GM19463 (cell line): ENCODE measurements around the gene RPL19.
"Not testable (repeated sequence)": the region's sequence is repeated elsewhere in the genome, so short reads cannot be mapped to it uniquely, and the experiment has no call there.

Experiments
- ATAC-seq: cut with Tn5 transposase; IDR thresholded peaks from one replicate; pipeline ENCODE4 v1.9.1; 2021; ENCODE audit warnings: mild to moderate bottlenecking, moderate library complexity; ENCODE audit not compliant: unreplicated experiment

Gene RPL19

GRCh38 chr17:39200070-39200879 lies at the start of gene RPL19:
Gene RPL19, plus strand, starts transcription at chr17:39200283. Its CDS starts 62 bp downstream, at chr17:39200345.
- ATAC-seq, result peak; percentile 63

- no peak for ATAC-seq
Measured at GRCh38 chr17:39150795-39151149, 49.3 kb upstream of the RPL19 start.

GRCh38 chr17:39151150-39151942 lies 48.7 kb upstream of the RPL19 start, which contains the start of gene PLXDC1:
Gene PLXDC1, minus strand, starts transcription at chr17:39151637. Its CDS starts 200 bp downstream, at chr17:39151437.
- ATAC-seq, result no peak

- no peak for ATAC-seq
Measured at GRCh38 chr17:39151943-39152818, 47.9 kb upstream of the RPL19 start.

- no peak for ATAC-seq
Measured at GRCh38 chr17:39153599-39154051, 46.5 kb upstream of the RPL19 start.

- no peak for ATAC-seq
Measured at GRCh38 chr17:39155654-39156053, 44.4 kb upstream of the RPL19 start.

GRCh38 chr17:39156491-39156890 lies 43.6 kb upstream of the RPL19 start:
- ATAC-seq, result no peak

GRCh38 chr17:39158623-39159022 lies 41.5 kb upstream of the RPL19 start:
- ATAC-seq, result no peak

- no peak for ATAC-seq
Measured at GRCh38 chr17:39161962-39162361, 38.1 kb upstream of the RPL19 start.

- ATAC-seq, result peak; percentile 87
Measured at GRCh38 chr17:39164675-39165143, 35.4 kb upstream of the RPL19 start.

GRCh38 chr17:39165178-39165840 lies 34.8 kb upstream of the RPL19 start:
- ATAC-seq, result no peak

- no peak for ATAC-seq
Measured at GRCh38 chr17:39165841-39166349, 34.2 kb upstream of the RPL19 start, which contains the start of gene ARL5C. Gene ARL5C, minus strand, starts transcription at chr17:39166161. Its CDS starts 401 bp downstream, at chr17:39165760.

- ATAC-seq, result no peak
Measured at GRCh38 chr17:39166437-39167335, 33.4 kb upstream of the RPL19 start.

GRCh38 chr17:39167476-39167875 lies 32.6 kb upstream of the RPL19 start:
- ATAC-seq, result no peak

- not testable (repeated sequence) for ATAC-seq
Measured at GRCh38 chr17:39168503-39168902, 31.6 kb upstream of the RPL19 start.

GRCh38 chr17:39169101-39169500 lies 31.0 kb upstream of the RPL19 start:
- ATAC-seq, result no peak

GRCh38 chr17:39169518-39169917 lies 30.6 kb upstream of the RPL19 start:
- no peak for ATAC-seq

GRCh38 chr17:39170109-39170508 lies 30.0 kb upstream of the RPL19 start:
- no peak for ATAC-seq

GRCh38 chr17:39170558-39170957 lies 29.5 kb upstream of the RPL19 start:
- ATAC-seq, result no peak
